H1 (cell line): ENCODE data around the gene RAI14. TPM values are rescaled to one million over a fixed set of nuclear protein-coding genes. Genes with fewer than 3 reads are reported as not detected.

Source experiments
- CTCF ChIA-PET: fragments of 300-600 bp; sonication (Branson Sonifier 250); formaldehyde crosslinking; loops from one replicate; lab custom pipeline; 2021; ENCODE audit not compliant: partially characterized antibody; lab: Charles Lee
- POLR2A ChIA-PET: fragments of 300-600 bp; sonication (Branson Sonifier 250); formaldehyde crosslinking; loops from one replicate; lab custom pipeline; 2021; ENCODE audit warnings: inconsistent platforms; ENCODE audit not compliant: partially characterized antibody; lab: Charles Lee
- DNase-seq, 2 experiments: peaks; one replicate each; pipeline versions ENCODE4 v3.0.0 to v3.0.0-alpha.2; 2010 to 2022; ENCODE audit warnings: low spot score in 2 of 2, low read depth in 1 of 2, mixed read lengths in 1 of 2
- FAIRE-seq: peaks from 2 replicates; lab custom pipeline; 2011; peaks lifted over from hg19 to GRCh38; lab: Jason Lieb, UNC
- H2AFZ ChIP-seq: 2 replicates; pipeline ENCODE4 v1.8.1; 2012; ENCODE audit warnings: low read length, inconsistent platforms
- H2AK5ac ChIP-seq: 2 replicates; pipeline ENCODE4 v1.6.1; 2013; ENCODE audit warnings: low read depth, low read length
- H2BK120ac ChIP-seq: replicated peaks from 2 replicates; pipeline ENCODE3; 2013; ENCODE audit warnings: low read depth, low read length, inconsistent platforms
- H2BK12ac ChIP-seq: 2 replicates; pipeline ENCODE4 v1.6.1; 2013; ENCODE audit warnings: low read depth, low read length
- H2BK15ac ChIP-seq: 2 replicates; pipeline ENCODE4 v1.6.1; 2013; ENCODE audit warnings: low read length
- H2BK20ac ChIP-seq: 2 replicates; pipeline ENCODE4 v1.6.1; 2013; ENCODE audit warnings: low read length
- H2BK5ac ChIP-seq: 2 replicates; pipeline ENCODE4 v1.6.1; 2013; ENCODE audit warnings: low read depth, low read length
- H3K14ac ChIP-seq: 2 replicates; pipeline ENCODE4 v1.6.1; 2013; ENCODE audit warnings: inconsistent platforms; ENCODE audit not compliant: insufficient read length
- H3K18ac ChIP-seq: 2 replicates; pipeline ENCODE4 v1.6.1; 2013; ENCODE audit warnings: low read length; ENCODE audit errors: extremely low read depth
- H3K23ac ChIP-seq: 2 replicates; pipeline ENCODE4 v1.6.1; 2013; ENCODE audit warnings: inconsistent platforms; ENCODE audit not compliant: insufficient read length
- H3K23me2 ChIP-seq: 2 replicates; pipeline ENCODE4 v1.6.1; 2013; ENCODE audit warnings: low read depth, low read length
- H3K27ac ChIP-seq: 2 replicates; pipeline ENCODE4 v1.6.1; 2011; ENCODE audit warnings: low read depth, low read length, inconsistent platforms
- H3K27me3 ChIP-seq, 4 experiments: replicated peaks in 1 of 4; 1 replicate in 1 of 4; 2 replicates in 3 of 4; pipeline versions ENCODE4 v1.6.1 to v1.8.1; 2011 to 2013; ENCODE audit warnings: low read length in 3 of 4, mild to moderate bottlenecking in 3 of 4, inconsistent platforms in 2 of 4, mixed read lengths in 2 of 4, moderate library complexity in 1 of 4; ENCODE audit not compliant: control insufficient read depth in 3 of 4, insufficient read depth in 3 of 4; ENCODE audit errors: extremely low read depth in 1 of 4
- H3K36me3 ChIP-seq, 4 experiments: 2 replicates each; pipeline versions ENCODE4 v1.6.1 to v1.8.1; 2011 to 2013; ENCODE audit warnings: mild to moderate bottlenecking in 4 of 4, low read length in 3 of 4, moderate library complexity in 2 of 4, control low read depth in 1 of 4, inconsistent platforms in 1 of 4; ENCODE audit not compliant: insufficient read depth in 4 of 4, control insufficient read depth in 2 of 4
- H3K4ac ChIP-seq: replicated peaks from 2 replicates; pipeline ENCODE3; 2013; ENCODE audit warnings: low read length, low read depth, mixed read lengths, inconsistent platforms; ENCODE audit not compliant: insufficient read length
- H3K4me1 ChIP-seq, 4 experiments: replicated peaks in 1 of 4; 1 replicate in 1 of 4; 2 replicates in 3 of 4; pipeline versions ENCODE4 v1.6.1 to v1.8.1; 2011 to 2013; ENCODE audit warnings: low read length in 3 of 4, inconsistent platforms in 2 of 4, mixed read lengths in 1 of 4; ENCODE audit not compliant: insufficient read depth in 4 of 4, control insufficient read depth in 3 of 4
- H3K4me2 ChIP-seq, 2 experiments: 2 replicates each; pipeline versions ENCODE4 v1.6.1 to v1.8.1; 2011 to 2013; ENCODE audit warnings: low read depth in 2 of 2, low read length in 2 of 2, control low read depth in 1 of 2, inconsistent platforms in 1 of 2, mild to moderate bottlenecking in 1 of 2; ENCODE audit not compliant: insufficient read depth in 1 of 2
- H3K4me3 ChIP-seq, 4 experiments: fragments of 200-600, 300-600 bp in 1 of 4; sonication (generic), shearing (Covaris generic), sonication (Bioruptor Twin) in 1 of 4; 2 replicates each; pipeline versions ENCODE4 v1.5.1 to v1.8.1; 2011 to 2016; ENCODE audit warnings: low read length in 4 of 4, low read depth in 3 of 4, control low read depth in 2 of 4, inconsistent platforms in 2 of 4, mild to moderate bottlenecking in 2 of 4, mixed read lengths in 1 of 4, moderate library complexity in 1 of 4; ENCODE audit not compliant: insufficient read depth in 2 of 4; ENCODE audit errors: extremely low read depth in 1 of 4
- H3K56ac ChIP-seq: replicated peaks from 2 replicates; pipeline ENCODE3; 2013; ENCODE audit warnings: low read depth, mild to moderate bottlenecking, mixed read lengths, low read length, inconsistent platforms; ENCODE audit not compliant: insufficient read length
- H3K79me1 ChIP-seq: 2 replicates; pipeline ENCODE4 v1.6.1; 2013; ENCODE audit warnings: low read depth, low read length, control low read depth
- H3K79me2 ChIP-seq, 2 experiments: 2 replicates each; pipeline versions ENCODE4 v1.6.1 to v1.8.1; 2012 to 2013; ENCODE audit warnings: low read length in 2 of 2, mild to moderate bottlenecking in 2 of 2, inconsistent platforms in 1 of 2; ENCODE audit not compliant: insufficient read depth in 2 of 2, control insufficient read depth in 1 of 2
- H3K9ac ChIP-seq, 4 experiments: replicated peaks in 1 of 4; 1 replicate in 1 of 4; 2 replicates in 3 of 4; pipeline versions ENCODE4 v1.6.1 to v1.8.1; 2011 to 2013; ENCODE audit warnings: low read depth in 3 of 4, low read length in 3 of 4, control low read depth in 2 of 4, mild to moderate bottlenecking in 2 of 4, moderate library complexity in 2 of 4, inconsistent platforms in 1 of 4; ENCODE audit errors: extremely low read depth in 1 of 4
- H3K9me3 ChIP-seq, 2 experiments: 2 replicates each; pipeline versions ENCODE4 v1.6.1 to v1.8.1; 2012 to 2013; ENCODE audit warnings: mild to moderate bottlenecking in 2 of 2, moderate library complexity in 2 of 2, control low read depth in 1 of 2, inconsistent platforms in 1 of 2, low read depth in 1 of 2, low read length in 1 of 2, mixed read lengths in 1 of 2; ENCODE audit not compliant: insufficient read depth in 2 of 2
- H4K20me1 ChIP-seq, 2 experiments: replicated peaks in 1 of 2; 2 replicates each; pipeline versions ENCODE3 to v1.8.1; 2011 to 2013; ENCODE audit warnings: inconsistent platforms in 2 of 2, low read length in 2 of 2, mild to moderate bottlenecking in 1 of 2; ENCODE audit not compliant: insufficient read depth in 2 of 2, control insufficient read depth in 1 of 2
- H4K5ac ChIP-seq: 2 replicates; pipeline ENCODE4 v1.6.1; 2013; ENCODE audit warnings: low read length, low read depth, mixed read lengths, inconsistent platforms; ENCODE audit not compliant: insufficient read length
- H4K8ac ChIP-seq: 2 replicates; pipeline ENCODE4 v1.8.0; 2013; ENCODE audit warnings: mild to moderate bottlenecking, moderate library complexity, low read length, inconsistent platforms; ENCODE audit not compliant: insufficient read depth; ENCODE audit errors: extremely low read depth
- H4K91ac ChIP-seq: replicated peaks from 2 replicates; pipeline ENCODE3; 2013; ENCODE audit warnings: low read length, mixed read lengths, inconsistent platforms; ENCODE audit not compliant: insufficient read length
- CTCF ChIP-seq, 3 experiments: IDR thresholded peaks; 1 replicate in 2 of 3; 2 replicates in 1 of 3; pipeline versions ENCODE4 v1.5.1 to v1.6.1; 2011; ENCODE audit warnings: low read length in 3 of 3, mild to moderate bottlenecking in 3 of 3, inconsistent platforms in 2 of 3, low read depth in 1 of 3, moderate library complexity in 1 of 3; ENCODE audit not compliant: insufficient read depth in 1 of 3; ENCODE audit errors: control extremely low read depth in 1 of 3
- KDM5A ChIP-seq: fragments of 200-600 bp; IDR thresholded peaks from 2 replicates; pipeline ENCODE4 v1.7.1; 2012; ENCODE audit warnings: mild to moderate bottlenecking, low read length, inconsistent platforms, mixed read lengths
- MAX ChIP-seq: IDR thresholded peaks from 2 replicates; pipeline ENCODE4 v1.6.1; 2012; ENCODE audit warnings: inconsistent platforms
- RAD21 ChIP-seq, 2 experiments: IDR thresholded peaks in 1 of 2; conservative IDR thresholded peaks in 1 of 2; 2 replicates each; pipeline ENCODE4 v1.6.1; 2011; ENCODE audit warnings: low read depth in 2 of 2, low read length in 2 of 2, improper control_type of control experiment in 1 of 2, inconsistent platforms in 1 of 2, mild to moderate bottlenecking in 1 of 2, moderate library complexity in 1 of 2
- SIN3A ChIP-seq, 2 experiments: IDR thresholded peaks in 1 of 2; conservative IDR thresholded peaks in 1 of 2; 2 replicates each; pipeline ENCODE4 v1.6.1; 2011 to 2012; ENCODE audit warnings: low read length in 2 of 2, improper control_type of control experiment in 1 of 2, low read depth in 1 of 2, mild to moderate bottlenecking in 1 of 2
- TEAD4 ChIP-seq: IDR thresholded peaks from 2 replicates; pipeline ENCODE4 v1.6.1; 2012; ENCODE audit warnings: low read depth, low read length, inconsistent platforms, mixed read lengths
- WGBS, 2 experiments: shearing (Covaris generic) in 1 of 2; methylation state at CpG; one replicate each; pipeline versions ENCODE4 v1.1.6 to v1.1.7; 2013 to 2015; ENCODE audit warnings: low lambda C conversion rate in 2 of 2, mixed read lengths in 2 of 2, inconsistent platforms in 1 of 2, low coverage in 1 of 2, missing lambda C conversion rate in 1 of 2; ENCODE audit not compliant: insufficient replicate concordance in 2 of 2, insufficient coverage in 1 of 2, insufficient read length in 1 of 2; ENCODE audit errors: extremely low coverage in 1 of 2, missing lambda C conversion rate in 1 of 2; 5-methylcytosine and 5-hydroxymethylcytosine counted together
- polyA plus RNA-seq, 7 experiments: library from polyadenylated mRNA; depleted of rRNA in 3 of 7; stranded (reverse) in 5 of 7; unstranded in 2 of 7; fragments of >200 nt in 5 of 7; fragments of 200-250 nt in 2 of 7; gene quantifications; 1 replicate in 5 of 7; 2 replicates in 1 of 7; 4 replicates in 1 of 7; pipeline versions ENCODE4 v1.2.1 to v1.2.3, GENCODE V29; 2011 to 2013; ENCODE audit warnings: missing spikeins in 2 of 7, mixed read lengths in 2 of 7
- total RNA-seq: library from RNA; stranded (reverse); fragmentation: NEBNext Ultra II Directional; extraction: Animal tissue kit (Norgen Biotek cat#: 25700); gene quantifications from 2 replicates; pipeline ENCODE4 v1.2.1, GENCODE V29; 2021

The RAI14 gene
- total and polyA plus RNA-seq, 2 of the 8 experiments (the other 6 are each of a cell fraction or from before 2014, with no cell fraction given) = 48.4 to 210 TPM

DNA sequence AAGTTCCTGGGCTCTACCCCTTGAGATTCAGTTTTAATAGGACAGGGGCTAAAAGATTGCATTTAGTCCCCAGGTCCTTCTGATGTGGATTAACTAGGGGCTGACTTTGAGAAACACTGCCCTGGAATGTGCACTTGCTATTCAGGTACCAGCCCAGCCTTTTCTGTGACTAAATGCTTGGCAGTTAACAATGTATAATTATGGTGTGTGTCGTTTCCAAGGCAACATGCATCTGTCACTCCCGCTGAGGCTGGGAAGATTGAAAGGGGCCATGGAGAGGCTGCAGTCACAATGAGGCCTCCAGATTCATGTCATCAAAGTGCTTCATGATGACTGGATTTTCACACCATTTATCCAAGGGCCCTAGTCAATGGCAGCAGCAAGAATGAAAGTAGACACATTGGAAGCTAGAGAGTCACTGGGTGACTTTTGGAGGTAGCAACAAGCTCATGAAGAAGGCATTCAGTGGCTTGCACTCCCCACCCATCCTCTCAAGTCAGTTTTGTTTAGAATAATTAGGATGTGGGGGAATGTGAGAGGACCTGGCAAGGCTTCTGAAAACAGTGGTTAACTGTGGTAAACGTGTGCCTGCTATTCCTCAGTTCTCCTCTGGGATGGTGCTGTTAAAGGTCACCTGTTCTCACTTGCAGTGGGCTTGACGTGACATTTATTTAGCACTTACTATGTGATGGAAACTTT, 28.3 kb downstream of the RAI14 start:
- ChIA-PET POLR2A (interaction anchor here (0.6 to 2.2 kb wide), 4 partner anchors 20 to 100 kb away, joined by 3 to 11 read pairs (median 3); no protein-coding TSS in a partner anchor), CTCF (interaction anchor here (0.8 to 3.8 kb wide), 6 partner anchors 9 to 51 kb away, joined by 3 to 9 read pairs (median 3); no protein-coding TSS in a partner anchor)
- H3K9ac ChIP-seq = no peak overlapping the region; a peak in 1 of 7 replicates
- peak overlapping the region in 1 of 2 experiments; percentile 54; a peak in 2 of 4 replicates for H3K4me2 ChIP-seq
- H3K4ac ChIP-seq = no peak overlapping the region
- H3K4me3 ChIP-seq = no peak overlapping the region
- no peak overlapping the region for H3K56ac ChIP-seq
- H4K91ac ChIP-seq = no peak overlapping the region
- H2BK120ac ChIP-seq = no peak overlapping the region
- H3K36me3 ChIP-seq = peaks cover 2 to 24% (median 13%) of the 10 kb centered on the region in 4 experiments; a peak in 7 of 8 replicates
- no peak overlapping the region for H2BK15ac ChIP-seq
- DNase-seq (peak in 1 of 2 experiments; percentile 41), FAIRE-seq (no peak)
- peak overlapping the region; percentile 7; the same call in 1 of the 2 replicates for H2AK5ac ChIP-seq
- H3K23me2 ChIP-seq = no peaks in the 10 kb centered on the region; the same call in none of the 2 replicates
- peaks cover 4 to 25% (median 14%) of the 10 kb centered on the region in 4 experiments; a peak in 6 of 7 replicates for H3K4me1 ChIP-seq
- H3K23ac ChIP-seq = no peak overlapping the region
- no peak overlapping the region for H4K8ac ChIP-seq
- H4K5ac ChIP-seq = no peak overlapping the region
- no peak overlapping the region for H2AFZ ChIP-seq
- 75% methylated on average over 4 of the region's 4 CpGs; no CpG with 5 or more reads in 1 of the 2 experiments for WGBS, 2 experiments
- H2BK5ac ChIP-seq = peak overlapping the region; percentile 28
- H3K14ac ChIP-seq = no peak overlapping the region
- H3K9me3 ChIP-seq = no peaks in the 10 kb centered on the region
- H2BK12ac ChIP-seq = peak overlapping the region; percentile 0; the same call in 1 of the 2 replicates
- H3K79me1 ChIP-seq = peaks cover 4% of the 10 kb centered on the region; the same call in 1 of the 2 replicates
- no peak overlapping the region for H3K27ac ChIP-seq
- 0 out of 2 replicates have a peak overlapping the region, but pooled peaks have one; percentile 10 for H3K18ac ChIP-seq
- H3K79me2 ChIP-seq = peaks cover 30 to 99% of the 10 kb centered on the region in 2 experiments
- H3K27me3 ChIP-seq = no peaks in the 10 kb centered on the region
- H4K20me1 ChIP-seq = peaks cover 11 to 27% of the 10 kb centered on the region in 2 experiments
- no peak overlapping the region for H2BK20ac ChIP-seq
- TF ChIP-seq MAX (no peak), RAD21 (IDR thresholded peaks at IDR 0.05 in 1 of 2, conservative IDR thresholded peaks at IDR 0.05 in 1 of 2; ENCODE audit: low read depth in 2 of 2, low read length in 2 of 2) (peak; percentile 27; a peak in 3 of 4 replicates), CTCF (IDR thresholded peaks at IDR 0.05; ENCODE audit: control extremely low read depth in 1 of 3, insufficient read depth in 1 of 3, low read depth in 1 of 3, low read length in 3 of 3) (peak; percentile 3 to 54 (median 6); a peak in 2 of 4 replicates), SIN3A (conservative IDR thresholded peaks at IDR 0.05 in 1 of 2, IDR thresholded peaks at IDR 0.05 in 1 of 2; ENCODE audit: low read depth in 1 of 2, low read length in 2 of 2) (0 out of 4 replicates have a peak, but pooled peaks of 1 of the 2 experiments have one; percentile 17), KDM5A (no peak), TEAD4 (peak; percentile 68; the same call in 1 of the 2 replicates)
